ENCODE data around the gene CPOX. TPM values are rescaled to one million over a fixed set of nuclear protein-coding genes. Genes with fewer than 3 reads are reported as not detected.

The CPOX gene
- total and polyA plus RNA-seq, 2 donors from 2014 or later, result 6.6 to 13.7 TPM

- intact Hi-C loops (cut with DNase I), result no loop called here
- Histone ChIP-seq H3K9ac (ENCODE audit: low read length in 3 of 3) (no peak overlapping the region), H3K36me3 (ENCODE audit: control insufficient read depth in 2 of 3, insufficient read depth in 3 of 3, low read length in 3 of 3) (no peaks in the 10 kb centered on the region), H3K4me3 (ENCODE audit: low read length in 3 of 3) (no peak overlapping the region), H3K4me1 (ENCODE audit: control insufficient read depth in 2 of 3, insufficient read depth in 2 of 3, low read depth in 1 of 3, low read length in 3 of 3) (no peaks in the 10 kb centered on the region), H3K27ac (ENCODE audit: low read depth in 2 of 2, low read length in 2 of 2) (no peak overlapping the region), H3K9me3 (ENCODE audit: control insufficient read depth in 2 of 3, insufficient read depth in 1 of 3, low read length in 3 of 3) (no peaks in the 10 kb centered on the region), H3K27me3 (ENCODE audit: control insufficient read depth, insufficient read depth, low read length) (no peaks in the 10 kb centered on the region)
- DNase-seq, result no peak
- no peak for TF ChIP-seq CTCF (IDR thresholded peaks at IDR 0.05; ENCODE audit: borderline replicate concordance, extremely low read depth, insufficient read depth)
- no peak for FAIRE-seq
These were observed 51.7 kb downstream of the CPOX start for GRCh38 chr3:98541695-98542094.

GRCh38 chr3:98540346-98540745 lies 53.1 kb downstream of the CPOX start:
- no peak overlapping the region for H3K27ac ChIP-seq (ENCODE audit: low read depth in 2 of 2, low read length in 2 of 2)
- no peaks in the 10 kb centered on the region for H3K27me3 ChIP-seq (ENCODE audit: control insufficient read depth, insufficient read depth, low read length)
- no peaks in the 10 kb centered on the region for H3K4me1 ChIP-seq (ENCODE audit: control insufficient read depth in 2 of 3, insufficient read depth in 2 of 3, low read depth in 1 of 3, low read length in 3 of 3)
- DNase-seq (no peak), FAIRE-seq (peak; percentile 8)
- no peaks in the 10 kb centered on the region for H3K36me3 ChIP-seq (ENCODE audit: control insufficient read depth in 2 of 3, insufficient read depth in 3 of 3, low read length in 3 of 3)
- H3K9me3 ChIP-seq (ENCODE audit: control insufficient read depth in 2 of 3, insufficient read depth in 1 of 3, low read length in 3 of 3), result no peaks in the 10 kb centered on the region
- no peak overlapping the region for H3K9ac ChIP-seq (ENCODE audit: low read length in 3 of 3)
- no peak for TF ChIP-seq CTCF (IDR thresholded peaks at IDR 0.05; ENCODE audit: borderline replicate concordance, extremely low read depth, insufficient read depth)
- no peak overlapping the region for H3K4me3 ChIP-seq (ENCODE audit: low read length in 3 of 3)
- intact Hi-C loops (cut with DNase I), result no loop called here

GRCh38 chr3:98536456-98537017 lies 56.9 kb downstream of the CPOX start:
- Histone ChIP-seq H3K27me3 (ENCODE audit: control insufficient read depth, insufficient read depth, low read length) (no peaks in the 10 kb centered on the region), H3K36me3 (ENCODE audit: control insufficient read depth in 2 of 3, insufficient read depth in 3 of 3, low read length in 3 of 3) (no peaks in the 10 kb centered on the region), H3K4me3 (ENCODE audit: low read length in 3 of 3) (no peak overlapping the region), H3K4me1 (ENCODE audit: control insufficient read depth in 2 of 3, insufficient read depth in 2 of 3, low read depth in 1 of 3, low read length in 3 of 3) (no peaks in the 10 kb centered on the region), H3K9ac (ENCODE audit: low read length in 3 of 3) (no peak overlapping the region), H3K9me3 (ENCODE audit: control insufficient read depth in 2 of 3, insufficient read depth in 1 of 3, low read length in 3 of 3) (no peaks in the 10 kb centered on the region), H3K27ac (ENCODE audit: low read depth in 2 of 2, low read length in 2 of 2) (no peak overlapping the region)
- FAIRE-seq (no peak), DNase-seq (no peak)
- intact Hi-C loops (cut with DNase I), result no loop called here
- TF ChIP-seq CTCF (IDR thresholded peaks at IDR 0.05; ENCODE audit: borderline replicate concordance, extremely low read depth, insufficient read depth), result no peak

- H3K36me3 ChIP-seq (ENCODE audit: control insufficient read depth in 2 of 3, insufficient read depth in 3 of 3, low read length in 3 of 3), result no peaks in the 10 kb centered on the region
- no peak for TF ChIP-seq CTCF (IDR thresholded peaks at IDR 0.05; ENCODE audit: borderline replicate concordance, extremely low read depth, insufficient read depth)
These were observed 58.7 kb downstream of the CPOX start for GRCh38 chr3:98534734-98535133.

More at GRCh38 chr3:98534734-98535133, 58.7 kb downstream of the CPOX start:
- Histone ChIP-seq H3K4me1 (ENCODE audit: control insufficient read depth in 2 of 3, insufficient read depth in 2 of 3, low read depth in 1 of 3, low read length in 3 of 3) (no peaks in the 10 kb centered on the region), H3K4me3 (ENCODE audit: low read length in 3 of 3) (no peak overlapping the region), H3K9me3 (ENCODE audit: control insufficient read depth in 2 of 3, insufficient read depth in 1 of 3, low read length in 3 of 3) (no peaks in the 10 kb centered on the region), H3K9ac (ENCODE audit: low read length in 3 of 3) (no peak overlapping the region), H3K27ac (ENCODE audit: low read depth in 2 of 2, low read length in 2 of 2) (no peak overlapping the region), H3K27me3 (ENCODE audit: control insufficient read depth, insufficient read depth, low read length) (no peaks in the 10 kb centered on the region)
- intact Hi-C loops (cut with DNase I), result no loop called here
- DNase-seq, result no peak
- no peak for FAIRE-seq
